Muscle layer of colon (tissue), 2 donors: ENCODE data around the gene SHBG.
A peak's percentile ranks its signal among the peaks of the same experiment; 100 is the strongest.

Experiments
- H3K27ac ChIP-seq: one replicate; pipeline ENCODE4 v1.7.0; 2013; ENCODE audit warnings: low read depth, mild to moderate bottlenecking, low read length, moderate library complexity
- H3K27me3 ChIP-seq, 2 donors: one replicate each; pipeline ENCODE4 v1.7.0; 2013; ENCODE audit warnings: low read length in 2 of 2, mild to moderate bottlenecking in 2 of 2; ENCODE audit not compliant: insufficient read depth in 2 of 2, control insufficient read depth in 1 of 2
- H3K36me3 ChIP-seq: one replicate; pipeline ENCODE4 v1.7.0; 2013; ENCODE audit warnings: mild to moderate bottlenecking, low read length; ENCODE audit not compliant: insufficient read depth
- H3K4me1 ChIP-seq: one replicate; pipeline ENCODE4 v1.7.0; 2013; ENCODE audit warnings: mild to moderate bottlenecking, low read length; ENCODE audit not compliant: insufficient read depth
- H3K4me3 ChIP-seq, 2 donors: one replicate each; pipeline ENCODE4 v1.7.0; 2013; ENCODE audit warnings: low read length in 2 of 2, low read depth in 1 of 2, mild to moderate bottlenecking in 1 of 2, moderate library complexity in 1 of 2
- H3K9ac ChIP-seq: one replicate; pipeline ENCODE4 v1.7.0; 2013; ENCODE audit warnings: low read length
- H3K9me3 ChIP-seq: one replicate; pipeline ENCODE4 v1.7.0; 2013; ENCODE audit warnings: mild to moderate bottlenecking, low read length
- donor health status: abdominal sarcoma.
- donor health status: Adenocarcinoma of cecum.

The SHBG gene, protein sequence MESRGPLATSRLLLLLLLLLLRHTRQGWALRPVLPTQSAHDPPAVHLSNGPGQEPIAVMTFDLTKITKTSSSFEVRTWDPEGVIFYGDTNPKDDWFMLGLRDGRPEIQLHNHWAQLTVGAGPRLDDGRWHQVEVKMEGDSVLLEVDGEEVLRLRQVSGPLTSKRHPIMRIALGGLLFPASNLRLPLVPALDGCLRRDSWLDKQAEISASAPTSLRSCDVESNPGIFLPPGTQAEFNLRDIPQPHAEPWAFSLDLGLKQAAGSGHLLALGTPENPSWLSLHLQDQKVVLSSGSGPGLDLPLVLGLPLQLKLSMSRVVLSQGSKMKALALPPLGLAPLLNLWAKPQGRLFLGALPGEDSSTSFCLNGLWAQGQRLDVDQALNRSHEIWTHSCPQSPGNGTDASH

GRCh38 chr17:7629939-7630571 lies at the start of gene SHBG:
Gene SHBG, plus strand, starts transcription at chr17:7630135. Its CDS starts 38 bp downstream, at chr17:7630173.
- H3K9me3 ChIP-seq: no peaks in the 10 kb centered on the region
- no peak within 1 kb of the TSS for H3K9ac ChIP-seq
- peaks cover 7% of the 10 kb centered on the region for H3K36me3 ChIP-seq
- no peak within 1 kb of the TSS for H3K27ac ChIP-seq
- H3K4me1 ChIP-seq: peaks cover 10% of the 10 kb centered on the region
- H3K4me3 ChIP-seq: no peak within 1 kb of the TSS
- H3K27me3 ChIP-seq: no peaks in the 10 kb centered on the region

DNA sequence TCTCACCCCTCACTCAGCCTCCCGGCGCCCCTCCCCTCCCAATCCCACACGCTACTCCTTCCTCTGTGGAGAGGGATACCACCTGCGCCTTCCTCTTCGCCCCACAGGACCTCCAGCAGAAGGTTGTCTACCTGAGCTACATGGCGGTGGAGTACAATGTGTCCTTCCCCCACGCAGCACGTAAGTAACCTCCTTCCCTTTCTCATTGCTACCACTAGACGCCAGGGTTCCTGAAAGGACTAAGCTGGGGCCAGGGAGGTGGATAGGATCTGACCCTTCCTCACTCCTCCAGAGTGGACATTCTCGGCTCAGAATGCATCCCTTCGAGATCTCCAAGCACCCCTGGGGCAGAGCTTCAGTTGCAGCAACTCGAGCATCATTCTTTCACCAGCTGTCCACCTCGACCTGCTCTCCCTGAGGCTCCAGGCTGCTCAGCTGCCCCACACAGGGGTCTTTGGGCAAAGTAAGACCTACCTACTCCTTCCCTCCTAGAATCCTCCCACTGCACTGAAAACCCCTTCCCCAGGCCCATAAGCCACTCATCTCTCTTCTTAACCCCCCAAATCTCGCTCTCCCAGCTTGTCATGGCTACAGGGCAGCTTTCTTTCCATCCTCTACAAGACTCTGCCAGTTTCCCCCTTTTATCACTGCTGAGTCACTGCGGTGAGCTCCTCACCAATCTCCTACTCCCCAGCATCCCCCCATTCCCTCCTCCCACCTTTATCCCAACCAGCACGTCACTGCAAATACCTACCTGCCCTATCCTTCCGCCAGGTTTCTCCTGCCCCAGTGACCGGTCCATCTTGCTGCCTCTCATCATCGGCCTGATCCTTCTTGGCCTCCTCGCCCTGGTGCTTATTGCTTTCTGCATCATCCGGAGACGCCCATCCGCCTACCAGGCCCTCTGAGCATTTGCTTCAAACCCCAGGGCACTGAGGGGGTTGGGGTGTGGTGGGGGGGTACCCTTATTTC lies 49.0 kb upstream of the SHBG start:
- Histone ChIP-seq H3K9ac (no peak overlapping the region), H3K36me3 (peaks cover 46% of the 10 kb centered on the region), H3K27me3 (no peaks in the 10 kb centered on the region), H3K27ac (peak overlapping the region; percentile 73), H3K9me3 (no peaks in the 10 kb centered on the region), H3K4me1 (peaks cover 38% of the 10 kb centered on the region), H3K4me3 (peak overlapping the region in 1 of 2 donors; percentile 41)

- H3K9ac ChIP-seq: no peak overlapping the region
- peaks cover 29% of the 10 kb centered on the region for H3K36me3 ChIP-seq
- peak overlapping the region; percentile 96 for H3K27ac ChIP-seq
- peaks cover 38% of the 10 kb centered on the region for H3K4me1 ChIP-seq
- H3K9me3 ChIP-seq: no peaks in the 10 kb centered on the region
- no peaks in the 10 kb centered on the region for H3K27me3 ChIP-seq
- peak overlapping the region; percentile 27 to 80 for H3K4me3 ChIP-seq
These were observed 47.3 kb upstream of the SHBG start for GRCh38 chr17:7582396-7583252.

- no peaks in the 10 kb centered on the region for H3K9me3 ChIP-seq
- peak within 1 kb of the TSS; percentile 96 for H3K27ac ChIP-seq
- H3K9ac ChIP-seq: peak within 1 kb of the TSS; percentile 51
- H3K4me3 ChIP-seq: peak within 1 kb of the TSS; percentile 64 to 80
- peaks cover 27% of the 10 kb centered on the region for H3K36me3 ChIP-seq
- no peaks in the 10 kb centered on the region for H3K27me3 ChIP-seq
- peaks cover 47% of the 10 kb centered on the region for H3K4me1 ChIP-seq
These were observed 46.5 kb upstream of the SHBG start, which contains the start of gene MPDU1 for GRCh38 chr17:7583253-7584109. Gene MPDU1, plus strand, starts transcription at chr17:7583852. Its CDS starts 11 bp downstream, at chr17:7583863.

DNA sequence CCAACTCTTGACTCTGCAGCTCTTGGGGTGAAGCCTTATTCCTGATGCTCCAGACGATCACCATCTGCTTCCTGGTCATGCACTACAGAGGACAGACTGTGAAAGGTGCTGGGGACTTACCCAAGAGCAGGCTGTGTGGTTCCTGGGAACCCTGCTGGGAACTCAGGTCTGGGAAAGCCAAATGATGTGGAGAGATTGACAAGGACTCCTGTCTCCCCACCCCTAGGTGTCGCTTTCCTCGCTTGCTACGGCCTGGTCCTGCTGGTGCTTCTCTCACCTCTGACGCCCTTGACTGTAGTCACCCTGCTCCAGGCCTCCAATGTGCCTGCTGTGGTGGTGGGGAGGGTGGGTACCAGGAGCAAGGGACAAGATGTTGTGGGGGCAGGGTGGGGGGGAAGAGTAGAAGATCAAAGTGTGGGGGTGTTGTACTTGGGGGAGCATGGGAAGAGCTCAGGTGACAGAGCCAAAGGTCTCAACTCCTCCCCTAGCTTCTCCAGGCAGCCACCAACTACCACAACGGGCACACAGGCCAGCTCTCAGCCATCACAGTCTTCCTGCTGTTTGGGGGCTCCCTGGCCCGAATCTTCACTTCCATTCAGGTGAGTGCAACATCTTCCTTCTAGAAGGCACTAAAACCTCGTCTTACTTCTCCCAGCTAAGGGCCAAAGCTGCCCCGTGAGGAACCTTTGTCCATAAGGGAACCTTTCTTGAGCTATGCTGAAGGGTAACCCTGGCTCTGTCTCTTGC lies 43.1 kb upstream of the SHBG start:
- Histone ChIP-seq H3K27me3 (no peaks in the 10 kb centered on the region), H3K27ac (no peak overlapping the region), H3K4me1 (peaks cover 37% of the 10 kb centered on the region), H3K9me3 (no peaks in the 10 kb centered on the region), H3K9ac (no peak overlapping the region), H3K36me3 (peaks cover 19% of the 10 kb centered on the region), H3K4me3 (no peak overlapping the region)

DNA sequence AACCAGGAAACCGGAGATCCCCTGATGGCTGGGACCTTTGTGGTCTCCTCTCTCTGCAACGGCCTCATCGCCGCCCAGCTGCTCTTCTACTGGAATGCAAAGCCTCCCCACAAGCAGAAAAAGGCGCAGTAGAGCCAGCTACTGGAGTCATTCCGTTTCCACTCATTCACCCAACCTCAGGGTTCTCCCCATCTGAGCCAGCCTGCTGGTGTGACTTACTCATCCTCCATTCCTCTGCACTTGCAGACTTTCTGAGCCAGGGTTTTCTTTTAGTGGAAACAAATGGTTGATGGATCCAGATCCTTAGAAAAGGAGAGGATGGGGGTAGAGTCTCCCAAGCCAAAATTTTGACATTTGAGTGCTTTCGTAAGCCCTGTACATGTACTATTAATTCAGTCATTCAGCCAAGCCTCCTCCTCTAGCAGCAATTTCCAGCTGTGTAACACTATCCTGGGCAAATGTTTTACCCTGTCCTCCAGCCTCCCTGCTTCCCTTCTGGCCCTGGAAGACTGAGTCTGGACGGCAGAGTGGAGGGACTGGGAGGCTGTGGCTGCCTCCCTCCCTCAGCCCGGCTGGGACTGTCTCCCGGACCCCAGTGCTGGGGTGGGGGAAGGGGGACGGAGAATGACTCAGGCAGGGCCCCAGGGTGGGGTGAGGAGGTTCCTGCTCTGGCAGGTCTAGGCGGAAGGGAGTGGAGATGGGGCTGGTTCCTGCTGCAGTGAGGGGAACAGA lies 42.3 kb upstream of the SHBG start:
- Histone ChIP-seq H3K4me1 (peaks cover 30% of the 10 kb centered on the region), H3K4me3 (no peak overlapping the region), H3K36me3 (peaks cover 27% of the 10 kb centered on the region), H3K9ac (no peak overlapping the region), H3K9me3 (no peaks in the 10 kb centered on the region), H3K27ac (no peak overlapping the region), H3K27me3 (no peaks in the 10 kb centered on the region)

DNA sequence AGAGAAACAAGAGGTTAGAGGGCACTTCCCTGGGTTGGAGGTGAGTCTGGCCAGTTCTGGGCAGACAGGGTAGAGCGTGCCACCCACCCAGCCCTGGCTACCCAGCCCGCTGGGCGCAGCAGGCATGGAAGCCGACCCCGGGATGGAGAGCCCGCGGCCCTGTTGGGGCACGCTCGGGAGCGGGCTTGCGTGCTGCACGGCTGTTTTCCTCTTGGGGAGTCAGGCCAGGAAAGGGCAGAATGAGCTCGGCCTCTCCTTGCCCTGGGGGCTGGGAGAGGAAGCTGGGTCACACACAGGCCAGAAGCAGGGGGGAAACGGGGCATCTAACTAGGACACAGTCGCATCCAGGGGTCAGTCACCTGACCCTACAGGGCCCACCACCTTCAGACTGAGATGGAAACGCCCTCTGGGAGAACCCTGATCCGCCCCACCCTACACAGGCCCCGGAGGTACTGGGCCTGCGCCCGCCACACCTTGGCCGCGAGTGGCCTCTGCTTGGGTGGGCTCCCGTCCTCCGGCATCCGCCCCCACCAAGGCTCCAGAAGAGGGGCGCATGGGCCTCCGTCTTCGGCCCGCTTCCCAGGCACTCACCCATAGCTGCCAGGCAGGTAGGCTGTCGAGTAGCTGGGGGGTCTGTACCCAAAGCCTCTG lies 41.3 kb upstream of the SHBG start:
- peaks cover 37% of the 10 kb centered on the region for H3K36me3 ChIP-seq
- no peaks in the 10 kb centered on the region for H3K27me3 ChIP-seq
- peak overlapping the region; percentile 27 to 87 for H3K4me3 ChIP-seq
- no peaks in the 10 kb centered on the region for H3K9me3 ChIP-seq
- peaks cover 22% of the 10 kb centered on the region for H3K4me1 ChIP-seq
- peak overlapping the region; percentile 78 for H3K9ac ChIP-seq
- peak overlapping the region; percentile 59 for H3K27ac ChIP-seq

DNA sequence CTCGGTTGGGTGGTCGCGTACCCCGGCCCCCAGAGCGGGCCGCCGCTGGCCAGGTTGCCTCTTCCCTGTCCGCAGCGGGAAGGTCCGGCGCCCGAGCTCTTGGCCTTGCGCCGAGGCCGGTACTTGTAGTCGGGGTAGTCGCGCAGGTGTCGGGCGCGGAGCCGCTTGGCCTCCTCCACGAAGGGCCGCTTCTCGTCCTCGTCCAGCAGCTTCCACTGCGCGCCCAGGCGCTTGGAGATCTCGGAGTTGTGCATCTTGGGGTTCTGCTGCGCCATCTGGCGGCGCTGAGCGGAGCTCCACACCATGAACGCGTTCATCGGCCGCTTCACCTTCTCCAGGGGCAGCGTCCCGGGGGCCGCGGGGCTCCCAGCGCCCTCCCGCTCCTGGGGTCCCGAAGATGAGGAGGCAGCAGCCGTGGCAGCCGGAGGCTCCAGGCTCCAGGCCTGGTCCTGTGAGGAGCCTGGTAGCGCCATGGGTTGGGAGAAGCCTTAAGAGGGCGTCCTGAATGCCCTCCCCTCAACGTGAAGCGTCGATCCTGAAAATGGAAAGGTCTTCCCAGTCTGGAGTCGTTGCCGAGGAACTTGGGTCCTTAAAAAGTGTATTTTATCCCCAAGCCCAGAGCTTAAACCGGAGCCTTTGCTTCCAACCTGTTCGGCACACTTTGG lies 40.6 kb upstream of the SHBG start:
- Histone ChIP-seq H3K9ac (peak overlapping the region; percentile 78), H3K27me3 (no peaks in the 10 kb centered on the region), H3K27ac (peak overlapping the region; percentile 59), H3K36me3 (peaks cover 44% of the 10 kb centered on the region), H3K4me1 (peaks cover 20% of the 10 kb centered on the region), H3K9me3 (no peaks in the 10 kb centered on the region), H3K4me3 (peak overlapping the region; percentile 27 to 87)
